COLO668 (cell line): ENCODE data around the gene CTH.
"Not testable (repeated sequence)": the region's sequence is repeated elsewhere in the genome, so short reads cannot be mapped to it uniquely, and the experiment has no call there.

Source experiments
- DNase-seq: peaks from one replicate; lab custom pipeline; 2025; ENCODE audit not compliant: unreplicated experiment; lab: John Stamatoyannopoulos, UW

Gene CTH

GRCh38 chr1:70410604-70411359, at the start of gene CTH:
CTH (plus strand) TSS chr1:70411268; CDS start chr1:70411416, 148 bp downstream.
- peak; percentile 99 for DNase-seq

- no peak for DNase-seq
Observed at GRCh38 chr1:70361727-70362398, 49.2 kb upstream of the CTH start.

GRCh38 chr1:70364439-70364838, 46.6 kb upstream of the CTH start:
- no peak for DNase-seq

- DNase-seq: not testable (repeated sequence)
Observed at GRCh38 chr1:70366425-70366952, 44.6 kb upstream of the CTH start.

GRCh38 chr1:70366997-70367396, 44.1 kb upstream of the CTH start:
- not testable (repeated sequence) for DNase-seq

GRCh38 chr1:70367397-70367796, 43.7 kb upstream of the CTH start:
- not testable (repeated sequence) for DNase-seq

GRCh38 chr1:70371586-70371985, 39.5 kb upstream of the CTH start:
- DNase-seq: not testable (repeated sequence)

GRCh38 chr1:70372426-70372825, 38.6 kb upstream of the CTH start:
- no peak for DNase-seq

GRCh38 chr1:70373580-70373979, 37.5 kb upstream of the CTH start:
- DNase-seq: not testable (repeated sequence)

- no peak for DNase-seq
Observed at GRCh38 chr1:70376196-70376595, 34.9 kb upstream of the CTH start.

GRCh38 chr1:70382682-70383081, 28.4 kb upstream of the CTH start:
- DNase-seq: no peak

- no peak for DNase-seq
Observed at GRCh38 chr1:70383483-70383882, 27.6 kb upstream of the CTH start.

- DNase-seq: no peak
Observed at GRCh38 chr1:70384542-70384941, 26.5 kb upstream of the CTH start.

GRCh38 chr1:70385477-70385876, 25.6 kb upstream of the CTH start:
- DNase-seq: no peak

- DNase-seq: no peak
Observed at GRCh38 chr1:70386121-70386520, 24.9 kb upstream of the CTH start.

GRCh38 chr1:70387507-70387906, 23.6 kb upstream of the CTH start:
- no peak for DNase-seq

- no peak for DNase-seq
Observed at GRCh38 chr1:70392626-70393025, 18.4 kb upstream of the CTH start.

- no peak for DNase-seq
Observed at GRCh38 chr1:70396607-70397006, 14.5 kb upstream of the CTH start.

- no peak for DNase-seq
Observed at GRCh38 chr1:70397013-70397412, 14.1 kb upstream of the CTH start.

GRCh38 chr1:70400335-70400734, 10.7 kb upstream of the CTH start:
- DNase-seq: no peak

- no peak for DNase-seq
Observed at GRCh38 chr1:70401974-70402373, 9.1 kb upstream of the CTH start.

GRCh38 chr1:70403759-70404158, 7.3 kb upstream of the CTH start:
- no peak for DNase-seq
